HepG2 (cell line): ENCODE results near the gene CTNNA2.

Experiments
- CTCF ChIP-seq: sonication (generic); formaldehyde crosslinking; IDR thresholded peaks from 2 replicates; pipeline ENCODE4 v1.5.0; 2020; ENCODE audit warnings: mild to moderate bottlenecking, missing genetic modification reagents, moderate library complexity
- GABPA ChIP-seq, 2 experiments: IDR thresholded peaks; 2 replicates each; pipeline ENCODE4 v1.6.1; 2011 to 2016; ENCODE audit warnings: low read depth in 2 of 2, low read length in 1 of 2, missing biosample characterization in 1 of 2, missing genetic modification characterization in 1 of 2
- STAT5B ChIP-seq: sonication (generic); formaldehyde crosslinking; IDR thresholded peaks from 2 replicates; pipeline ENCODE4 v1.4.0; 2020; ENCODE audit warnings: missing genetic modification reagents
- ZNF274 ChIP-seq: sonication (generic); formaldehyde crosslinking; IDR thresholded peaks from 2 replicates; pipeline ENCODE4 v1.5.1; 2020; ENCODE audit warnings: mild to moderate bottlenecking, missing genetic modification reagents
- ZNF816 ChIP-seq: sonication (generic); formaldehyde crosslinking; IDR thresholded peaks from 2 replicates; pipeline ENCODE4 v1.8.0; 2022; ENCODE audit warnings: missing genetic modification reagents, mild to moderate bottlenecking, borderline replicate concordance
- TF ChIP-seq, protein P1 (sequence below), 2 experiments: sonication (generic) in 1 of 2; formaldehyde crosslinking in 1 of 2; IDR thresholded peaks; 2 replicates each; pipeline versions ENCODE4 v1.5.1 to v1.6.1; 2011 to 2020; ENCODE audit warnings: borderline replicate concordance in 1 of 2, low read depth in 1 of 2, low read length in 1 of 2, mild to moderate bottlenecking in 1 of 2, missing genetic modification reagents in 1 of 2, moderate library complexity in 1 of 2

- TF ChIP-seq STAT5B (no peak), GABPA (IDR thresholded peaks at IDR 0.05; ENCODE audit: low read depth, low read length) (no peak), GABPA (CRISPR knock-in tag; IDR thresholded peaks at IDR 0.05; ENCODE audit: low read depth) (no peak), ZNF816 (no peak), CTCF (CRISPR knock-in tag) (no peak), ZNF274 (CRISPR knock-in tag) (no peak)
- TF ChIP-seq, protein P1, sequence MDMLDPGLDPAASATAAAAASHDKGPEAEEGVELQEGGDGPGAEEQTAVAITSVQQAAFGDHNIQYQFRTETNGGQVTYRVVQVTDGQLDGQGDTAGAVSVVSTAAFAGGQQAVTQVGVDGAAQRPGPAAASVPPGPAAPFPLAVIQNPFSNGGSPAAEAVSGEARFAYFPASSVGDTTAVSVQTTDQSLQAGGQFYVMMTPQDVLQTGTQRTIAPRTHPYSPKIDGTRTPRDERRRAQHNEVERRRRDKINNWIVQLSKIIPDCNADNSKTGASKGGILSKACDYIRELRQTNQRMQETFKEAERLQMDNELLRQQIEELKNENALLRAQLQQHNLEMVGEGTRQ (IDR thresholded peaks at IDR 0.05; ENCODE audit: low read depth, low read length) = no peak
- TF ChIP-seq, protein P1 (CRISPR knock-in tag; IDR thresholded peaks at IDR 0.05; ENCODE audit: borderline replicate concordance) = no peak
Observed at GRCh38 chr2:80258793-80259192, 745.9 kb downstream of the CTNNA2 start.
